GM12878 (cell line): ENCODE data around the gene GPR152. TPM values are rescaled to one million over a fixed set of nuclear protein-coding genes. Genes with fewer than 3 reads are reported as not detected.
"Not testable (repeated sequence)": the region's sequence is repeated elsewhere in the genome, so short reads cannot be mapped to it uniquely, and the experiment has no call there.

ENCODE experiments used
- ATAC-seq: fragments of 200-7000 bp; cut with Tn5 transposase; 3 replicates; pipeline ENCODE4 v1.9.1; 2020; ENCODE audit warnings: mild to moderate bottlenecking, moderate library complexity
- BruUV-seq: library from RNA; stranded (reverse); fragments of 400-500 nt; replicated peaks from 2 replicates; lab custom pipeline; 2021; lab: Mats Ljungman, UMichigan
- CTCF ChIA-PET: fragments of 300-600 bp; sonication (Branson Sonifier 250); formaldehyde crosslinking; extraction: SDS; loops from one replicate; lab custom pipeline; 2021; ENCODE audit warnings: inconsistent platforms; lab: Yijun Ruan, JAX
- POLR2A ChIA-PET: fragments of 350-600 bp; formaldehyde crosslinking; extraction: SDS; loops from one replicate; lab custom pipeline; 2021; ENCODE audit warnings: inconsistent platforms; lab: Charles Lee
- RAD21 ChIA-PET: fragments of 300-600 bp; sonication (Branson Sonifier 250); formaldehyde crosslinking; loops from one replicate; lab custom pipeline; 2023; ENCODE audit warnings: antibody characterized with exemption; ENCODE audit not compliant: unreplicated experiment; lab: Charles Lee
- SMC1A ChIA-PET: fragments of 300-600 bp; sonication (Branson Sonifier 250); formaldehyde crosslinking; loops from one replicate; lab custom pipeline; 2023; ENCODE audit not compliant: unreplicated experiment, uncharacterized antibody; lab: Charles Lee
- DNase-seq: peaks from one replicate; pipeline ENCODE4 v3.0.0-alpha.2; 2011; ENCODE audit warnings: low read depth, low spot score
- FAIRE-seq: peaks from 3 replicates; lab custom pipeline; 2011; peaks lifted over from hg19 to GRCh38; lab: Jason Lieb, UNC
- H2AFZ ChIP-seq: 2 replicates; pipeline ENCODE4 v1.6.0; 2011; ENCODE audit warnings: low read depth, low read length, control low read depth; ENCODE audit not compliant: control insufficient read depth
- H3K27ac ChIP-seq: 2 replicates; pipeline ENCODE4 v1.5.1; 2011; ENCODE audit warnings: control low read depth; ENCODE audit not compliant: control insufficient read depth, insufficient read depth
- H3K27me3 ChIP-seq, 2 experiments: replicated peaks in 1 of 2; 2 replicates each; pipeline versions ENCODE4 v1.6.0 to v1.6.1; 2011; ENCODE audit warnings: low read length in 1 of 2; ENCODE audit not compliant: control insufficient read depth in 2 of 2, insufficient read depth in 2 of 2
- H3K36me3 ChIP-seq, 2 experiments: 2 replicates each; pipeline ENCODE4 v1.5.1; 2011; ENCODE audit warnings: low read length in 1 of 2; ENCODE audit not compliant: control insufficient read depth in 2 of 2, insufficient read depth in 2 of 2
- H3K4me1 ChIP-seq: 2 replicates; pipeline ENCODE4 v1.6.1; 2011; ENCODE audit warnings: mild to moderate bottlenecking, low read length, moderate library complexity, mixed read lengths; ENCODE audit not compliant: control insufficient read depth, insufficient read depth
- H3K4me2 ChIP-seq: 2 replicates; pipeline ENCODE4 v1.6.0; 2011; ENCODE audit warnings: control low read depth; ENCODE audit not compliant: control insufficient read depth, insufficient read depth
- H3K4me3 ChIP-seq: fragments of 200-600 bp; sonication (generic); 2 replicates; pipeline ENCODE4 v1.5.1; 2016
- H3K79me2 ChIP-seq: 2 replicates; pipeline ENCODE4 v1.6.0; 2011; ENCODE audit warnings: low read length; ENCODE audit not compliant: control insufficient read depth, insufficient read depth
- H3K9ac ChIP-seq: 2 replicates; pipeline ENCODE4 v1.8.0; 2011; ENCODE audit warnings: low read length, control low read depth, mixed read lengths; ENCODE audit not compliant: control insufficient read depth, insufficient read depth
- H3K9me3 ChIP-seq: replicated peaks from 3 replicates; pipeline ENCODE4 v1.5.1; 2011; ENCODE audit warnings: mild to moderate bottlenecking, low read length; ENCODE audit not compliant: control insufficient read depth, insufficient read depth
- H4K20me1 ChIP-seq: 2 replicates; pipeline ENCODE4 v1.6.0; 2011; ENCODE audit not compliant: control insufficient read depth, insufficient read depth
- NFYB ChIP-seq: IDR thresholded peaks from 2 replicates; pipeline ENCODE4 v1.6.1; 2011; ENCODE audit warnings: low read depth, mild to moderate bottlenecking, low read length, improper control_type of control experiment, moderate library complexity; ENCODE audit not compliant: insufficient read depth
- PKNOX1 ChIP-seq: fragments of 450-650 bp; IDR thresholded peaks from 2 replicates; pipeline ENCODE4 v1.6.1; 2016; ENCODE audit warnings: mild to moderate bottlenecking
- RAD21 ChIP-seq: IDR thresholded peaks from 2 replicates; pipeline ENCODE4 v1.6.1; 2011; ENCODE audit warnings: mild to moderate bottlenecking, low read depth, low read length, moderate library complexity; ENCODE audit not compliant: insufficient read depth
- WGBS: methylation state at CpG from one replicate; pipeline ENCODE4 v1.1.6; 2016; ENCODE audit warnings: low lambda C conversion rate; ENCODE audit not compliant: insufficient replicate concordance, insufficient coverage; ENCODE audit errors: missing lambda C conversion rate; 5-methylcytosine and 5-hydroxymethylcytosine counted together
- in situ Hi-C: fragments of 300-500 bp; cut with MboI; formaldehyde crosslinking; loops from 9 replicates; pipeline ENCODE4 v1.14.3; 2018; ENCODE audit warnings: mixed read lengths
- intact Hi-C: fragments of 100-400 bp; cut with micrococcal nuclease; formaldehyde crosslinking; loops from one replicate; pipeline ENCODE4 v1.14.2; 2022; ENCODE audit not compliant: unreplicated experiment
- polyA plus RNA-seq, 11 experiments: library from polyadenylated mRNA; depleted of rRNA in 4 of 11; unstranded in 6 of 11; stranded (reverse) in 5 of 11; fragments of >200 nt; fragmentation: Nextera tagmentation in 4 of 11; fragmentation: Illumina TruSeq in 1 of 11; extraction: Ambion mirVana in 4 of 11; extraction: Trizol in 1 of 11; gene quantifications; 1 replicate in 1 of 11; 2 replicates in 10 of 11; pipeline versions ENCODE4 v1.2.1 to v1.2.3, GENCODE V29; 2011 to 2016; ENCODE audit warnings: inconsistent platforms in 2 of 11, missing spikeins in 2 of 11, low read depth in 1 of 11
- total RNA-seq, 4 experiments: library from RNA; depleted of rRNA in 3 of 4; stranded (reverse); fragments of >200 nt in 3 of 4; fragmentation: Illumina TruSeq in 1 of 4; extraction: Trizol in 1 of 4; gene quantifications; 2 replicates each; pipeline versions ENCODE4 v1.2.1 to v1.2.3, GENCODE V29; 2013 to 2021

Gene GPR152
- total and polyA plus RNA-seq, 10 of the 15 experiments (the other 5 are each of a cell fraction or from before 2014, with no cell fraction given): not detected

- H3K27ac ChIP-seq, ATAC-seq, H3K27me3 ChIP-seq, H4K20me1 ChIP-seq, FAIRE-seq, H2AFZ ChIP-seq, H3K79me2 ChIP-seq, H3K4me3 ChIP-seq, intact Hi-C loops, in situ Hi-C loops, BruUV-seq, H3K4me1 ChIP-seq, H3K36me3 ChIP-seq, H3K9me3 ChIP-seq, H3K9ac ChIP-seq, H3K4me2 ChIP-seq, DNase-seq: not testable (repeated sequence)
- RAD21 ChIA-PET: interaction anchor here (1.4 kb wide), 1 partner anchor 9 kb away, joined by 3 read pairs; no protein-coding TSS in a partner anchor
- POLR2A ChIA-PET: interaction anchor here (0.7 to 1.7 kb wide), 2 partner anchors 11 to 71 kb away, joined by 4 read pairs; no protein-coding TSS in a partner anchor
- CTCF ChIA-PET: interaction anchor here (0.6 to 2.0 kb wide), 2 partner anchors 75 to 93 kb away, joined by 3 to 7 read pairs; partner anchors contain the start of gene PPP1CA
- 79% methylated on average over 10 of the region's 10 CpGs for WGBS
- 0 out of 2 replicates have a peak, but pooled peaks have one; percentile 31 for TF ChIP-seq NFYB
- SMC1A ChIA-PET: interaction anchor here (0.6 kb wide), 1 partner anchor 111 kb away, joined by 3 read pairs; no protein-coding TSS in a partner anchor
Measured at GRCh38 chr11:67476692-67477091, 24.2 kb upstream of the GPR152 start.

- H3K27me3 ChIP-seq: no peaks in the 10 kb centered on the region
- 59% methylated on average over 7 of the region's 7 CpGs for WGBS
- no peak for FAIRE-seq
- RAD21 ChIA-PET: no interaction called here
- POLR2A ChIA-PET: interaction anchor here (6.4 kb wide), 1 partner anchor 70 kb away, joined by 72 read pairs; the partner anchor contains the start of genes PPP1CA and TBC1D10C
- H3K4me1 ChIP-seq: peaks cover 16% of the 10 kb centered on the region
- no peak overlapping the region for H3K27ac ChIP-seq
- peak; percentile 56 for TF ChIP-seq PKNOX1
- TF ChIP-seq RAD21: no peak
- H3K36me3 ChIP-seq: no peaks in the 10 kb centered on the region
- SMC1A ChIA-PET: interaction anchor here (1.0 kb wide), 1 partner anchor 128 kb away, joined by 3 read pairs; no protein-coding TSS in a partner anchor
- no peak for ATAC-seq
- H3K79me2 ChIP-seq: peaks cover 7% of the 10 kb centered on the region
- H2AFZ ChIP-seq: no peak overlapping the region
- no peaks in the 10 kb centered on the region; the same call in 2 of the 3 replicates for H3K9me3 ChIP-seq
- H3K9ac ChIP-seq: no peak overlapping the region
- CTCF ChIA-PET: interaction anchor here (1.1 kb wide), 1 partner anchor 70 kb away, joined by 3 read pairs; no protein-coding TSS in a partner anchor
- in situ Hi-C loops: no loop called here
- H3K4me2 ChIP-seq: no peak overlapping the region
- no peak overlapping the region for H3K4me3 ChIP-seq
- intact Hi-C loops: no loop called here
- no peaks in the 10 kb centered on the region for H4K20me1 ChIP-seq
- BruUV-seq: no TSS peak
- no peak for DNase-seq
Measured at GRCh38 chr11:67472882-67473281, 20.4 kb upstream of the GPR152 start.
